Progenitor cell of endocrine pancreas (in vitro differentiated cells): Measurements from ENCODE around the gene MPV17. TPM values are rescaled to one million over a fixed set of nuclear protein-coding genes. Genes with fewer than 3 reads are reported as not detected.

Experiments
- DNase-seq: peaks from one replicate; pipeline ENCODE4 v3.0.0; 2021; ENCODE audit warnings: low spot score; ENCODE audit not compliant: unreplicated experiment
- H3K27ac Mint-ChIP-seq: 2 replicates; pipeline ENCODE4 v1.8.0; 2021; ENCODE audit warnings: mild to moderate bottlenecking, moderate library complexity, mixed read lengths
- H3K27me3 Mint-ChIP-seq: 2 replicates; pipeline ENCODE4 v1.8.0; 2021; ENCODE audit warnings: mixed read lengths
- H3K36me3 Mint-ChIP-seq: 2 replicates; pipeline ENCODE4 v1.8.0; 2022; ENCODE audit warnings: mixed read lengths; ENCODE audit not compliant: insufficient read depth
- H3K4me1 Mint-ChIP-seq: 2 replicates; pipeline ENCODE4 v1.8.0; 2021; ENCODE audit warnings: low read depth, mixed read lengths
- H3K4me3 Mint-ChIP-seq: 2 replicates; pipeline ENCODE4 v1.8.0; 2021; ENCODE audit warnings: low read depth, mild to moderate bottlenecking, moderate library complexity, mixed read lengths
- H3K9me3 Mint-ChIP-seq: 2 replicates; pipeline ENCODE4 v1.8.0; 2021; ENCODE audit warnings: low read depth, mixed read lengths
- CTCF ChIP-seq: fragments of 200-600 bp; sonication (generic); IDR thresholded peaks from one replicate; pipeline ENCODE4 v1.5.0; 2021; ENCODE audit warnings: antibody characterized with exemption, mild to moderate bottlenecking; ENCODE audit not compliant: unreplicated experiment
- total RNA-seq: library from RNA; stranded (reverse); gene quantifications from 2 replicates; pipeline ENCODE4 v1.2.1, GENCODE V29; 2021

MPV17 gene
- total RNA-seq, 1 donor from 2014 or later: 60.4 TPM

- Mint-ChIP-seq H3K27ac (peak overlapping the region; percentile 11), H3K4me1 (peaks cover 11% of the 10 kb centered on the region), H3K36me3 (no peaks in the 10 kb centered on the region), H3K4me3 (peak overlapping the region; percentile 76), H3K27me3 (peaks cover 44% of the 10 kb centered on the region), H3K9me3 (no peaks in the 10 kb centered on the region)
- no peak for DNase-seq
- no peak for TF ChIP-seq CTCF
Observed at GRCh38 chr2:27263287-27264252, 59.3 kb downstream of the MPV17 start.

GRCh38 chr2:27262379-27263286 is 60.3 kb downstream of the MPV17 start, which contains the start of gene SLC30A3:
Gene SLC30A3, minus strand, starts transcription at chr2:27263047. Its CDS starts 141 bp downstream, at chr2:27262906.
- H3K4me1 Mint-ChIP-seq: peaks cover 11% of the 10 kb centered on the region
- peak; percentile 33 for DNase-seq
- H3K4me3 Mint-ChIP-seq: peak within 1 kb of the TSS; percentile 76
- peak within 1 kb of the TSS; percentile 11 for H3K27ac Mint-ChIP-seq
- peaks cover 50% of the 10 kb centered on the region for H3K27me3 Mint-ChIP-seq
- no peaks in the 10 kb centered on the region for H3K36me3 Mint-ChIP-seq
- no peaks in the 10 kb centered on the region for H3K9me3 Mint-ChIP-seq
- TF ChIP-seq CTCF: no peak

GRCh38 chr2:27261926-27262298 is 61.0 kb downstream of the MPV17 start:
- Mint-ChIP-seq H3K27ac (no peak overlapping the region), H3K4me3 (peak overlapping the region; percentile 58), H3K27me3 (peaks cover 57% of the 10 kb centered on the region), H3K9me3 (no peaks in the 10 kb centered on the region), H3K4me1 (peaks cover 11% of the 10 kb centered on the region), H3K36me3 (no peaks in the 10 kb centered on the region)
- no peak for DNase-seq
- no peak for TF ChIP-seq CTCF

- H3K27ac Mint-ChIP-seq: no peak overlapping the region
- H3K4me1 Mint-ChIP-seq: peaks cover 11% of the 10 kb centered on the region
- H3K4me3 Mint-ChIP-seq: peak overlapping the region; percentile 58
- H3K27me3 Mint-ChIP-seq: peaks cover 62% of the 10 kb centered on the region
- TF ChIP-seq CTCF: no peak
- no peak for DNase-seq
- H3K36me3 Mint-ChIP-seq: no peaks in the 10 kb centered on the region
- no peaks in the 10 kb centered on the region for H3K9me3 Mint-ChIP-seq
Observed at GRCh38 chr2:27261241-27261925, 61.5 kb downstream of the MPV17 start.

Other genes with a start within 250 kb of the MPV17 start
- gene EMILIN1, start 244.5 kb downstream of the MPV17 start, total RNA-seq: 1.1 and 2.5 TPM in 2 replicates
- gene KHK, start 236.3 kb downstream of the MPV17 start, total RNA-seq: 4.4 and 5.2 TPM in 2 replicates
- gene CGREF1, start 204.0 kb downstream of the MPV17 start, total RNA-seq: 0.31 and 0.87 TPM in 2 replicates
- 0.31 and 0.34 TPM in 2 replicates for gene ABHD1, start 199.3 kb downstream of the MPV17 start, total RNA-seq
- gene PREB, start 188.5 kb downstream of the MPV17 start, total RNA-seq: 46.9 and 49.7 TPM in 2 replicates
- not detected in 2 replicates for gene PRR30, start 183.7 kb downstream of the MPV17 start, total RNA-seq
- gene TCF23, start 174.1 kb downstream of the MPV17 start, total RNA-seq: not detected in 2 replicates
- 96.4 and 107 TPM in 2 replicates for gene ATRAID, start 111.1 kb downstream of the MPV17 start, total RNA-seq
- gene SLC5A6, start 110.8 kb downstream of the MPV17 start, total RNA-seq: 66.7 and 70.8 TPM in 2 replicates
- 59.3 and 59.7 TPM in 2 replicates for gene CAD, start 105.7 kb downstream of the MPV17 start, total RNA-seq
- not detected in 2 replicates for gene SLC30A3, start 60.0 kb downstream of the MPV17 start, total RNA-seq
- gene DNAJC5G, start 47.7 kb downstream of the MPV17 start, total RNA-seq: not detected in 2 replicates
- not detected in 2 replicates for gene TRIM54, start 40.7 kb downstream of the MPV17 start, total RNA-seq
- gene UCN, start 14.7 kb downstream of the MPV17 start, total RNA-seq: 2.0 and 2.4 TPM in 2 replicates
- 98.0 and 106 TPM in 2 replicates for gene GTF3C2, start 33.7 kb upstream of the MPV17 start, total RNA-seq
- 49.6 and 56.7 TPM in 2 replicates for gene EIF2B4, start 47.2 kb upstream of the MPV17 start, total RNA-seq
- 81.2 and 89.3 TPM in 2 replicates for gene SNX17, start 47.5 kb upstream of the MPV17 start, total RNA-seq
- gene ZNF513, start 57.6 kb upstream of the MPV17 start, total RNA-seq: 34.4 and 35.0 TPM in 2 replicates
- 101 and 105 TPM in 2 replicates for gene PPM1G, start 86.5 kb upstream of the MPV17 start, total RNA-seq
- 109 and 120 TPM in 2 replicates for gene NRBP1, start 105.5 kb upstream of the MPV17 start, total RNA-seq
- 15.4 and 17.1 TPM in 2 replicates for gene KRTCAP3, start 119.3 kb upstream of the MPV17 start, total RNA-seq
- 43.7 and 49.5 TPM in 2 replicates for gene IFT172, start 166.6 kb upstream of the MPV17 start, total RNA-seq
- 10.2 and 12.2 TPM in 2 replicates for gene FNDC4, start 172.1 kb upstream of the MPV17 start, total RNA-seq
- gene GCKR, start 173.7 kb upstream of the MPV17 start, total RNA-seq: 2.0 and 2.8 TPM in 2 replicates